IMR-90 (cell line): ENCODE measurements around the gene CANT1.

Experiments used
- CTCF ChIP-seq: conservative IDR thresholded peaks from 2 replicates; pipeline ENCODE4 v1.5.1; 2012; ENCODE audit warnings: mild to moderate bottlenecking, low read depth, low read length, improper control_type of control experiment
- MAFK ChIP-seq: IDR thresholded peaks from 2 replicates; pipeline ENCODE4 v1.6.1; 2012; ENCODE audit warnings: low read depth, low read length, improper control_type of control experiment
- MAZ ChIP-seq: IDR thresholded peaks from 2 replicates; pipeline ENCODE4 v1.6.1; 2012; ENCODE audit warnings: low read depth, mild to moderate bottlenecking, low read length, improper control_type of control experiment, moderate library complexity, borderline replicate concordance
- POLR2A ChIP-seq: IDR thresholded peaks from 2 replicates; pipeline ENCODE4 v1.6.1; 2012; ENCODE audit warnings: mild to moderate bottlenecking, low read depth, low read length
- RAD21 ChIP-seq: IDR thresholded peaks from 2 replicates; pipeline ENCODE4 v1.6.1; 2012; ENCODE audit warnings: low read length, improper control_type of control experiment
- RCOR1 ChIP-seq: IDR thresholded peaks from 2 replicates; pipeline ENCODE4 v1.6.1; 2012; ENCODE audit warnings: mild to moderate bottlenecking, low read length, improper control_type of control experiment; ENCODE audit not compliant: insufficient replicate concordance
- SMC3 ChIP-seq: fragments of 150-350 bp; IDR thresholded peaks from 2 replicates; pipeline ENCODE4 v1.6.1; 2016; ENCODE audit warnings: low read depth, mild to moderate bottlenecking, antibody characterized with exemption, low read length, moderate library complexity

DNA sequence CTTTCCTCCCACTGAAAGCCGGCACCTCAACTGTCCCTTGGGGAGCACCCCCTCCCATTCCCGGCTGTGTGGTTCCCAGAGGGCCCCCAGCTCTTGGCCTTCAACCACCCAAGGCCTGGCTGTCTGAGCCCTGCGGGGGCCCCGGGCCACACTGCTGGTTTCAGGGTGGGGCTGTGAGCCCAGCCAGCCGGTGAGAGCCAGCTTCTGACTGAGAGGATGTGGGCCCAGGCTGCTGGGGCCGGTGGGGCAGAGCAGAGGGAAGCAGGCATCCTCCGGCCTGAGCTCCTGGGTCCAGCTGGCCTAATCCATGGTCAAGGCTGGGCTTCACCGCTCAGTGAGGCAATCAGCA, 29.0 kb downstream of the CANT1 start:
- no peak for TF ChIP-seq MAZ
- no peak for TF ChIP-seq CTCF
- TF ChIP-seq SMC3, result no peak
- no peak for TF ChIP-seq POLR2A
- TF ChIP-seq MAFK, result no peak
- no peak for TF ChIP-seq RCOR1
- TF ChIP-seq RAD21, result no peak
